C1 segment of cervical spinal cord (tissue), 14 donors: ENCODE data around the gene FBLL1.
"Not testable (repeated sequence)": the region's sequence is repeated elsewhere in the genome, so short reads cannot be mapped to it uniquely, and the experiment has no call there.

Experiments used
- DNase-seq, 14 donors: peaks; one replicate each; lab custom pipeline; 2025; lab: John Stamatoyannopoulos, UW

Gene FBLL1

DNA sequence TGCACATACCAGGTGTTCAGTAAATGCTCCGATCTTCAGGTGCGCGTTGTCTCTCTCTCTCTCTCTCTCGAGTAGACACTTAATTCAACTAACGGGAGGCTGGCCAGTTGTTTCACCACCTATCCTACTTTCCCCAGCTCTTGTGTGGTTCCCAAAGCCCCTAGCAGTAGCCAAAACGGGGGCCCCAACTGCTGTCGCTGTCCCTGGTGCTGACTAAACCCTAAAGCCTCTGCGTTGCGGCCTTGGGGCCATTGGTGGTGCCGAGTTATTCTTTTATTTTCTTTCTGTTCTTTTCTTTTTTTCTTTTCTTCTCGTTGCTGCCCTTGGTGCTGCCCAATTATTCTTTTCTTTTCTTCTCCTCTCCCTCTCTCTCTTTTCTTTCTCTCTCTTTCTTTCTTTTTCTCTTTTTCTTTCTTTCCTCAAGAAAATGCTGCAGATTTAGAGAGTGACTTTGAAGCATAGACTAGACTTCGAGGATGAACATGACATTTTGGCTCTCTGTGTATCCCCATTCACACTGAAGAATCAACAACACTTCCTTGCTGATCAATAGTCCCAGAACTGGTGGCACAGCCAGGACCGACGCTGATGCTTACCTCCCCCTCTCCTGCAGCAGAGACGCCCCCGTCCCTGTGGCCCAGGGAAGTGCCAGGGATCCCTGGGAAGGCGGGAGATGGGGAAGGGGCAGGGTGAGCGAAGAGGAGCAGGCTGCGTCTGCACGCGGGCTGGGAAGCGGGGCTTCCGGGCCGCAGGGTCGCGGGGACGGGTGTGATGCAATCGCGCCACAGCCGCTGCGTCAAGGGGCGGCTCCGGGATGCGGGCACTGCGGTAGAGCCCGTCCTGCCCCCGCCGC, at the start of gene FBLL1:
Gene FBLL1, plus strand, starts transcription at position 785 of the 853 bp plus-strand sequence. CDS start 200 bp downstream, outside the sequence.
- peak in 1 of 14 donors; percentile 73 for DNase-seq

- no peak for DNase-seq
Measured at GRCh38 chr5:168480601-168481000, 48.5 kb upstream of the FBLL1 start.

- no peak for DNase-seq
Measured at GRCh38 chr5:168481330-168481788, 47.7 kb upstream of the FBLL1 start.

GRCh38 chr5:168482361-168482760, 46.7 kb upstream of the FBLL1 start:
- DNase-seq, result no peak

GRCh38 chr5:168486136-168486879, 42.8 kb upstream of the FBLL1 start, which contains the start of gene RARS1:
Gene RARS1, plus strand, starts transcription at chr5:168486471. Its CDS starts 28 bp downstream, at chr5:168486499.
- DNase-seq, result peak; percentile 37 to 97 (median 88)

DNA sequence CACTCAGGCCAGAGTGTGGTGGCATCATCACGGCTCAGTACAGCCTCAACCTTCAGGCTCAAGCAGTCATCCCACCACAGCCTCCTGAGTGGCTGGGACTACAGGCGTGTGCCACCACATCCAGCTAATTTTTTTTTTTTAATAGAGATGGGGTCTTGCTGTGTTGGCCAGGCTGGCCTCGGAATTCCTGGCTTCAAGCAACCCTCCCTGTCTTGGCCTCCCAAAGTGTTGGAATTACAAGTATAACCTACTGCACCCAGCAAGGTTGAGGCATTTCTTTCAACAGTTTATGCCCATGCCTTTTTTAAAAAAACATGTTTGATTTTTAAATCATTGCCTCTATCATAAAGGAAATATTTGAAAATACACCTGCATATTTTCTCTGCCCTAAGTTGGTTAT, 40.0 kb upstream of the FBLL1 start:
- DNase-seq, result no peak

GRCh38 chr5:168494057-168494555, 35.0 kb upstream of the FBLL1 start:
- no peak for DNase-seq

DNA sequence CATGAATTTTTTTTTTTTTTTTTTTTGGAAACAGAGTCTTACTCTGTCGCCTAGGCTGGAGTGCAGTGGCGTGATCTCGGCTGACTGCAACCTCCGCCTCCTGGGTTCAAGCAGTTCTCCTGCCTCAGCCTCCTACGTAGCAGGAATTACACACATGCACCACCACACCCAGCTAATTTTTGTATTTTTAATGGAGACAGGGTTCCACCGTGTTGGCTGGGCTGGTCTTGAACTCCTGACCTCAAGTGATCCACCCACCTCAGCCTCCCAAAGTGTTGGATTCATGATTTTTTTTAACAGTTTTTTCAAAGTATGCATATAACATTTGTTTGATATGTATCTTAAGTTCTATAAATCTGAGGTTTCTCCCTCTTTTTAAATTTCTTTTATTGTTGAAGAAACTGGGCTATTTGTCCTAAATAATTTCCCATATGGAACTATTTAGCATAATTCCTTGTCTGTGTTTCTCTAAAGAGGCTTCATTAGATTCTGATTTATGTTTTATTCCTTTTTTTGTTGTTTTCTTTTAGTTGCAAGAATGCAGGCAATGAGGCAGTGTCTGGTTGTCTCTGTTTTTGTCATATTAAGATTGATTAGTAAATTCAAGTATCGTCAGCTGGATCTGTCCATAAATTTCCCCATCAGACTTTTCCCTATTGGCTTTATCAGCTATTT, 26.4 kb upstream of the FBLL1 start:
- DNase-seq, result no peak

DNA sequence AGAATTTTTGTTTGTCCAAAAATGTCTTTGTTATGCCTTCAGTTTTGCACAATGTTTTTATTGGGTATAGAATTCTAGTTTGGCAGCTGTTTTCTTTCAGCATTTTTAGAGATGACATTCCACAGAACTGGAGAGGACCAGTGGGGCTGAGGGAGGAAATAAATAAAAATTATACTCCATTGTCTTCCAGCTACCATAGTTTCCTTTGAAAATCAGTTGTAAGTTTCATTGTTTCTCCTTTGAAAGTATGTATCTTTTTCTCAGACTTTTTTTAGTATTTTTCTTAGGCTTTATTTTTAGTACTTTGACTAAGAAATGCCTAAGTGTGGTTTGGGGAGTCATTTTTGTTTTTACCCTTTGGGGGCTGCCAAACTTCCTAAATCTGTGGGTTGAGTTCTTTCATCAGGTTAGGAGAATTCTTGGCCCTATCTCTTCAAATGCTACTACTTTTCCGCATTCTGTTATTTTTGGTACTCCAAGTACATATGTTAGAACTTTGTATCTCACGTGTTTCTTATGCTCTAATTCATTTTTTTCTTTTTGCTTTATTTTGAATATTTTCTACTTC, 15.2 kb upstream of the FBLL1 start:
- DNase-seq, result no peak

DNA sequence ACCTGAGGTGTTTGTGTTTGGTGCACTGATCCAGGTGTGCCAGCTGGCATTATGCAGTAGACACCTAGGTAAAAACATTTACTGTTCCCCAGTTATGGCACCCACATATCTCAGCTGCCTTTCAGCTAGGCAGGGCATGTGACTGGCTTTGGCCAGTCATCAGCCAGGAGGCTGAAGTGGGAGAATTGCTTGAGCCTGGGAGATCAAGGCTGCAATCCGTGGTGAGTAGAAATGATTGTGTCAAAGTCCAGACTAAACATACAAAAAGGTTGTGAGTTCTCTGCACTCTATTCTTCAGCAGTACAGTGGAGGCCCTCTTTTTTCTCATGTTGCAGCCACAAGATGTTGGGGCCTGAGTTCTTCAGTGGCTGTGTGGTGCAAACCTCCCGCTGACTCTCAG, 3.2 kb upstream of the FBLL1 start:
- DNase-seq, result no peak

DNA sequence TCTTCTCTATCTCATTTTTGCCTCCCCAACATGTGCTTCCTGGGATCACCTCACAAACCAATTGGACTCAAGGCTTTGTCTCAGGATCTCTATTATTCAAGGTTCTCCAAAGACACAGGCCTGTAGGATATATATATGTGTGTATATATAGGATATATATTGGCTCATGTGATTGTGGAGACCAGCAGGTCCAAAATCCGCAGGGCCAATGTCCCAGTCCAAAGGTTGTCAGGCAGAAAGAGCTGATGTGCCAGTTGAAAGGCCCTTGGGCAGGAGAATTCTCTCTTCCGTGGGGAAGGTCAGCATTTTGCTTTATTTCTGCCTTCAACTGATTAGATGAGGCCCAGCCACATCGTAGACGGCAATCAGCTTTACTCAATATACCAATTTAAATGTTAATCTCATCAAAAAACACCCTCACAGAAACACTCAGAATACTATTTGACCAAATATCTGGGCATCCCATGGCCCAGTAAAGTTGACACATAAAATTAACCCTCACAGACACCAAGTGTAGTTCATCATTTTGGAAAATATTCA, 1.3 kb upstream of the FBLL1 start:
- DNase-seq, result no peak

GRCh38 chr5:168529374-168530234, 499 bp downstream of the FBLL1 start:
- DNase-seq, result no peak

- no peak for DNase-seq
Measured at GRCh38 chr5:168530621-168531150, 1.6 kb downstream of the FBLL1 start.

DNA sequence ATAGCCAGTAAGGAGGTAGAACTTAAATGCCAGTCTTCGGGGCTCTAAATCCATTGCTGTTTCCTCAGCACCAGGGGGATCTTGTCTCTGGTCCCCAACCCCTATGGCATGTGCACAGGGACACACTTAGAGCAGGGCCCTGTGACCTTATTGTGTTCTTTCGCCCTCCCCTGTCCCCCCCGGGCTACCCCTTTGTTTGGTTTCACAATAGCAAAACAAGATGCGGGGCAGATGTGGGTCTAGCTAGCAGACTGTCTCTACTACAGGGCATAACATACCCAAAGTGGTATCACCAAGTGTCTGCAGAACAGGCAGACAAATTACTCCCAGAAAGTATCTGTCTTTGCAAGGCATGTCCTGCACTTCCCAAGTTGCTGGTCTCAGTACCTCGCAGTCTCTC, 2.1 kb downstream of the FBLL1 start:
- DNase-seq, result no peak

- DNase-seq, result no peak
Measured at GRCh38 chr5:168531987-168532864, 3.1 kb downstream of the FBLL1 start.

- DNase-seq, result not testable (repeated sequence)
Measured at GRCh38 chr5:168534351-168534750, 5.2 kb downstream of the FBLL1 start.

- DNase-seq, result no peak
Measured at GRCh38 chr5:168537176-168537575, 8.1 kb downstream of the FBLL1 start.

DNA sequence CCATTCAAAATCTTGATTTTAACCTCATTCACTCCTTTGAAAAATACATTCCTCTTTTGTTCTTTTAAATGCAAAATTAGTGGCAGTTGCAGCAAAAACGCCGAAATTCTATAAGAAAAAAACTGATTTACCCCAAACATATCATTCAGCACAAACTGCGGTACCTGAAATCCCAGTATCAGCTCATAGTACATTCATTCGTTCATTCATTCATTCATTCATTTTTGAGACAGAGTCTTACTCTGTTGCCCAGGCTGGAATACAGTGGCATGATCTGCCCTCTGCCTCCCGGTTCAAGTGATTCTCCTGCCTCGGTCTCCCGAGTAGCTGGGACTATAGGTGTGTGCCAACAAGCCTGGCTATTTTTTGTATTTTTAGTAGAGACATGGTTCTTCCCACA, 20.4 kb downstream of the FBLL1 start:
- DNase-seq, result no peak

DNA sequence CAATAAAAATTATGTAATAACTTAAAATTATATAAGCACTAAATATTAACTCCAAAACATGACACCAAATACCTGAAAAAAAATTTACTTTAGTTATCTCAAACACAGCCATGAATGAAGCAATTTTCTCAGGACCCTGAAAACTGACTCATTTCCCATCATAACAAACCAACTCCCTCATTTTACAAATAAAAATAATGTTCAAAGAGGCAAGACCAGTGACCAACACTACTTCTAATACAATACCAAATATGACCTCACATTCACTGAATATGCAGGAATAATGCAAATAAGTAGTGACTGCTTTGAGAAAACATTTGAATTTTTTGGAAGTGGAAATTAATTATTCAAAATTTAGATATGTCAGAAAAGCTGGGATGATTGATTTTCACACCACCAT, 21.6 kb downstream of the FBLL1 start:
- no peak for DNase-seq
